ENCODE measurements around the gene EXOC2.
"Not testable (repeated sequence)": the region's sequence is repeated elsewhere in the genome, so short reads cannot be mapped to it uniquely, and the experiment has no call there.

The EXOC2 gene

DNA sequence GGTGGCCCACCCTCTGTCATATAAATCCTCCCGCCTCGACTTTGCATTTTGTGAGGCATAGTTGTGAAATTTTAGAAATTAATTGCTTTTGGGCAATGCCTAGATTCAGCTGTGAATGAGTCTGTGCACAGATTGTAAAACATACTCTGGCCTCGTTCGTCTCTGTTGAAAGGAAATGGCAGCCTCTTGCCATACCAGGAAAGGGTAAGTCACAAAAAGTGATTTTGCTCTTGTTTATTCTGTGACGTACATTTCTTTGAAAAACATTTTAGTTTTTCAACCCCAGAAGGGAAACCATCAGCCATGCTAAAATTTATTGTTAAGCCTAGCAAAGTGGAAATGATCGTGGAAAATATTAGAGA is 15.3 kb upstream of the EXOC2 start:
- DNase-seq: no peak

DNA sequence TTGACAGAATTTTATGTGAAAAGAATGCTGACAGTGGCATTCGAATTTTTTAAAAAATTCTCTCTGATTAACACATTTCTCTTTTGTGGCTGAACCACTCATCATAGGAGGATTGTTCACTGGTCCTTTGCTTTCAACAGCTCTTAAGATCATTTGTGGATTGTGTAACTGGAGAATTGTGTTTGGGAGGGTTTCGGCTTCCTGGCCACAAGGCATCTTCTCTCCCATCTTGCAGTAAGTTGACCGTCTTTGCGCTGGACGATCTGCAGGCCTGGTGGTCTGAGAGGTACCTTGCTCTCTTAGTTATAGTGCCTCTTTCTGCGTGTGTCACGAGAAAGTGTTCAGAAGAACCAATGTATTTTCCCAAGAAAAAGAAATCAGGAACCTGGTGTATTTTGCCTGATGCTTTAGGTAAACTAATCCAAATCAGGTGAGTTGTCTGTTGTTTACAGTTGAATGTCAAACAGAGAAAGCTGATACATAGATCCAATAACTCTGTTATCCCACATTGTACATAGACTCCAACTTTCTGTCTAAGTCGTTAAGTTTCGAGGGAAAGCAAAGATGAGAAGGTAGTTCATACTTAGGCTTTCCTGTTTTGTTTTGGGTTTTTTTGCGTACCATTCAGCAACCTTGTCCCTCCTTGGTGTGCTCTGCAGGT is 14.8 kb upstream of the EXOC2 start:
- DNase-seq: no peak

DNA sequence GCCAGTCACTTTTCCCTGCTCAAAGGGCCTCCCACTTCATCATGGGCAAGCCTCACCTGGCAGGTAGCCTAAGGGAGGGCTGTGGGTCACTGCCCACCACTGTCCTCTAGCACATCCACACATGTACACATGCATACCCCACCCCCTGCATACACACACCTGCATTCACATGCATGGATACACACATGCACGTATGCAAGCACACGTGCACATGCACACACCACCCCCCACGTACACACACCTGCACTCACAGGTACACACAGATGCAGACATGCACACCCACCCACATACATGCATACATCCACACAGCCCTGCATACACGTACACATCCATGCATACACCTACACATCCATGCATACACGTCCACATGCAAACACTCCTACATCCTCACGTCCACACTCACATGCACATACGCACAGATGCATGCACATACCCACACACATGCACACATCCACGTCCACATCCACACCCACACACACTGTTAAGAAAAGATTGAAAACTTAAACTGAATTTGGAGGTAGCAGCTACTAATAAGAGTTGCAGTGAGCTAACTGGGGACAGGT is 14.0 kb upstream of the EXOC2 start:
- no peak for DNase-seq

DNA sequence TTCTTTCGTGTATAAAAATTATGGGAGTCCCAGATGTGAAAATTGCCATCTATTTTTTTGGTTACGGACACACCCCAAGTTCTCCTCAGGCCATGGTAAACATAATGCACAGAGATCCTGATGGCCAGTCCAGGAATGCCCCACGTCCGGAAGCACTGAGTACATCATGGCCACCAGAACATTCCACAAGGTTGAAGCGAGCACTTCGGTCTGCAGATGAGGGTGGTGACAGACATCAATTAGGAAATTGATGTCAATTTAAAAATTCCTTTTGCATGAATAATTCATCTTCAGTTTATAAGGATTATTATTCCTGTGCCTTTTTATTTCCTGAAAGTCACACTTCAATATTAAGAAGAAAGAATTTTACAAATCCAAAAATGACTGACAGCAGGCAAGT is 13.2 kb upstream of the EXOC2 start:
- no peak for DNase-seq

DNA sequence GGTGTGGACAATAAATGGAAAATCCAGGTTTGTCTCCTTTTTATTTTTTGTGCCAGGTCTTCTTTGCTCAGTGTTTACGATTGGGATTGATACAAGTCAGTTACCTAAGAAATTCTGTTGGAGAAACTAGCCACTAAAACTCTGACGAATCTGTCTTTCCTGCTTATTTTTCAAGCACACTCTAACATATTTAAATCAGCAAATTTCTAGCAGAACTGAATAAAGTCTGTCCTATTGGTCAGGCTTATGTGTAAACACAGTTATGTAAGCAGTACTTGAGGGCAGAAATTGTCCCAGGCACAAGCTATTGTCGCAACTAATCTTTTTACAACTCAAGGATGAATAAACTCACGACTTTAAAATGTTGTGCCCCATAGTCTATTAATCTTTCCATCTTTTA is 12.1 kb upstream of the EXOC2 start:
- no peak for DNase-seq

DNA sequence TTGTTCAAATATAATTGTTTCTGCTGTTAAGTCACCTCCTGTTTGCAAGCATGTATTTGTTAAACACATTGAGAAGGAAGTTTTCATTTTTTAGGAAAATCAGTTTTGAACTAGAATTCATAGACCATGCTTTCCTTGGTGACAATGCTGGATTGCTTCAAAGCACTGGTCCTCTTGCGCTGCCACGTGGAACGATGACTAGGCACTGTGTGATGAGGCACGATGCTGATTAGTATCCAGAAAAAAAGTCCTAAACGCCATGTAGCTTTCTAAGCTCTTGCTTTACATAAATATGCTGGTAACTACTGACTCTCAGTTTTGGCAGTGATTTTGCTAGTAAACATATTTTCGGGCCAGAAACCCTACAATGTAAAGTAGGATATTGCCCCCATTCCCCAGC is 11.1 kb upstream of the EXOC2 start:
- no peak for DNase-seq

DNA sequence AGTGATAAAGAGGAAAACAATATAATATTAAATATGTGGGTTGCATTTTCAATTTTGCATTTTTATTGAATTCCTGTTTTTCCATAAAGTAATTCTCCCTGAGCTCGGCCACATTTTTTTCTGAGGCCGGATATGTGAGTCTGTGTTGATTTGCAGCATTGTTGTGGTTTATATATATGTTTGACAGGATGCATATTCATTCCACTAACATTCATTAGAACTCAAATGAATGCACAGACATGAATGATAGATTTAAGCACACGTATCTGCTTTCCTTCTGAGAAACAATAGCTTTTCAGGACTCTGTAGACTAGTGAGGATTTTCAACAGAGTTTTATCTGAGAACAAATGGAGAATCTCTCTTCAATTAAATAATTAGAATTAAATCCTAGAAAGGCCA is 10.6 kb upstream of the EXOC2 start:
- DNase-seq: no peak

DNA sequence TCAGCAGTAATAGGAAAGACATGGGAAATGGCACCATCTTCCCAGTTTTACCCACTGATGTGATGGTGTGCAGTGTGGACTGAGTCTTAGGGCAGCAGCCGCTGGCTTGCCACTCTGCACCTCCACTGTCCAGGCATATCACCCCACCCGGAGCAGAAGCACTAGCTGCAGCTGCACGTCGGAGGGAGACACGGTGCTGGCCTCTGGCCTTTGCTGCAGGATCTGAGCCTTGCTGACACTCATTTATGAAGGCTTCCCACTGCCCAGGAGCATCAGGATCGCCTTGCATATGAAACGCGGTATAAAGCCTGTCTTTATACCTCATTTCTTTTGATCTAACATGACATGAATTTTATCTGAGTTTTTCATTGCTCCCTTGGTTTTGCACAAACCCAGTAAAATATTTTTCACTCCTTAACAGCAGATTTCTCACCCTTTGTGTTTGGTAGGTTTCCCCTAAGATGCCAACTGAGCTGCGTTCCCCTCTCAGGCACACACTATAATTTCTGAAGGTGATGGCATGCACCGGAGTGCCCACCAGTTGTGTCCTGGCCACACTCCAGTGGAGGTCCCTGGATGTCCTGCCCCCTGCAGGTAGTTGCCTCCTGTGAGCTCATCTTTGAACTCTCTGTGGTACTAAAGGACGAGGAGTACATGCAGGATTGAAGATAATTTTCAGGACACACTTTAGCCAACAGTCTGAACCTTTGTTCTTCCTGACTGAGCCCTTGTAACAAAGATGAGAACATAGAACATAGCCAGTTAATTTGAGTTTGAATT is 9.0 kb upstream of the EXOC2 start:
- DNase-seq: no peak

DNA sequence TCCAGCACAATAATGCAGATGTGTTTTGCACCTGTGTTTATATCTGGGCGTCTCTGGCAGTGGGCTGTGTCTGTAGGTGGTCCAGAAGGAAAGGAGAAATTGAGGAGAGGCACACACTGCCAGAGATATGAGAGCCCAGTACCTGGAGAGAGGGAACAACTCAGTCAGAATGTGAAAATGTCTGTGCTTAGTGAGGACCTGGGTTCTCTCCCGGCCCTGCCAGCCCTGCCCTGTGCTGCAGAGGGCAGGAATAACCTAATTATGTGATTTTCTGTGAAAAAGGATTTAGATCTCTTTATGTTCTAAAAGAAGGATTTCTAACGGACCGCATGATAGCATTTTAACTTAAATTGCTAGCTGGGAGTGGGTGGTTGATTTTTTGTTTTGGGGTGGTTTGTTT is 8.3 kb upstream of the EXOC2 start:
- no peak for DNase-seq

DNA sequence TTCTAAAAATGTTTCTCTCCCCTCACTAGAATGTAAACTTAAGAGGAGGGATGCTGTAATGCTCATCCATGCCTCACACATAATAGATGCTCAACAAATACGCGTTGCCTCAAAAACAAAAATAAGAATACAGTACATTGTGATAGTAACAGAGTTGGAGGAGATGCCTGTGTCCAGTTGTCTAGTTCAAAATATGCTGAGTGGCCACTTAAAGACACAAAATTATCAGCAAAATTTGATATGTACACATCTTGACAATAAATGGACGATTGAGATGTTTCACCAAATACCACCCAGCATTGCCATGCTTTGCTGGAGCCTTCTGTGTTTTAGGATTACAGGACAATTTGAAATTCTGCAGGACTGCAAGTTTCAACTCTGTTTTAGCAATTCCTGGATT is 7.6 kb upstream of the EXOC2 start:
- DNase-seq: no peak

DNA sequence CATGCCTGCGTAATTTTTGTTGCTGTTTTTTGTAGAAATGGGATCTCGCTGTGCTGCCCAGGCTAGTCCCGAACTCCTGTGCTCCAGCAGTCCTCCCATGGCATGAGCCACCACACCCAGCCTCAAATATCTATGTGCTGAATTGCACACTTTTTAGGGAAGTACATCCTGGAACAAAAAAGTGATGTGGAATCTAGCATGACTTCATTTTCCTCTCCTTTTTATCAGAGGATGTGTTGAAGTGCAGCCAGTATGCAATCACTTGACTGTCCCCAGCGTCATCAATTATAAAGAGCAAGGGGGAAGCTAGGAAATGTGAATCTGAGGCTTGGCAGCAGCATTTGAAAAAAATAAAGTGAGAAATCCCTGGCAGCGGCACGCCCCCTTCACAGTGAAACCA is 6.4 kb upstream of the EXOC2 start:
- no peak for DNase-seq

DNA sequence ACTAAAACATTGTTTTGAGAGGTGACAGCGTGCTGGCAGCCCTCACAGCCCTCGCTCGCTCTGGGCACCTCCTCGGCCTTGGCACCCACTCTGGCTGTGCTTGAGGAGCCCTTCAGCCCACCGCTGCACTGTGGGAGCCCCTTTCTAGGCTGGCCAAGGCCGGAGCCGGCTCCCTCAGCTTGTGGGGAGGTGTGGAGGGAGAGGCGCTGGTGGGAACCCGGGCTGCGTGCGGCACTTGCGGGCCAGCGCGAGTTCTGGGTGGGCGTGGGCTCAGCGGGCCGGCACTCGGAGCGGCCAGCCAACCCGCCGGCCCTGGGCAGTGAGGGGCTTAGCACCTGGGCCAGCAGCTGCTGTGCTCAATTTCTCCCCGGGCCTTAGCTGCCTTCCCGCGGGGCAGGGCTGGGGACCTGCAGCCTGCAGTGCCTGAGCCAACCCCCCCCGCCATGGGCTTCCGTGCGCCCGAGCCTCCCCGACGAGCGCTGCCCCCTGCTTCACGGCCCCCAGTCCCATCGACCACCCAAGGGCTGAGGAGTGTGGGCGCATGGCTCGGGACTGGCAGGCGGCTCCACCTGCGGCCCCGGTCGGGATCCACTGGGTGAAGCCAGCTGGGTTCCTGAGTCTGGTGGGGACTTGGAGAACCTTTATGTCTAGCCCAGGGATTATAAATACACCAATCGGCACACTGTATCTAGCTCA is 1.6 kb upstream of the EXOC2 start:
- DNase-seq: not testable (repeated sequence)

DNA sequence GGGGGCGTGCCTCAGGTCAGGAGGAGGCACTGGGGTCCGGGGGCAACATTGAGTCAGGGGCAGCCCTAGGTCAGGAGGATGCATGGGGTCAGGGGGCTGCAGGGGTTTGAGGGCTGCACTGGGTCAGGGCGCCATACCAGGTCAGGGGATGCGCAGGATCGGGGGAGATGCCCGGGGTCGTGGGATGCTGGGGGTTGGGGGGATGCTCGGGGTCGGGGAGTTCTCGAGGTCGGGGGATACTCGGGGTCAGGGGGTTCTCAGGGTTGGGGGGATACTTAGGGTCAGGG is 727 bp upstream of the EXOC2 start:
- no peak for DNase-seq

DNA sequence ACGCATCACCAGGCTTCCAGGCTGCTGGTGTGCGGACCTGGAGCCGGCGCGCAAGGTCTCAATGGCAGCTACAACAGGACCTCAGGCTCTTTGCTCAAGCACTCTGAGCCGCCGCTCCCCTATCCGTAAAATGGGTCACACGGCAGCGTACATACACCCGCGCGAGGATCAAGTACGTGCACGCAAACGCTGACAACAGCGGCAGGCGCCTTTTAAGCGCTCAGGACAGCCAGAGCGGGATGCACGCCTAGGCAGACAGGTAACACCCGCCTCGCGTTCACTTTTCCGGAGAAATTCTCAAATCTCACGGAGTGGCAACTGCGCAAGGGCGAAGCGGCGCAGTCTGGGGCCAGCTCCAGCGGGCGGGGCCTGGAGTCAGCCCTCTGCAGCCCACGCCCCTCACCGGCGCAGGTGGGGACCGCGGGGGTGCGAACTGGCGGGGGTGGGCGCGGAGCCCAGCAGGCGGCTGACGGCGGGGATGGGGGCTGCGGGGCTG is 535 bp downstream of the EXOC2 start:
- no peak for DNase-seq

DNA sequence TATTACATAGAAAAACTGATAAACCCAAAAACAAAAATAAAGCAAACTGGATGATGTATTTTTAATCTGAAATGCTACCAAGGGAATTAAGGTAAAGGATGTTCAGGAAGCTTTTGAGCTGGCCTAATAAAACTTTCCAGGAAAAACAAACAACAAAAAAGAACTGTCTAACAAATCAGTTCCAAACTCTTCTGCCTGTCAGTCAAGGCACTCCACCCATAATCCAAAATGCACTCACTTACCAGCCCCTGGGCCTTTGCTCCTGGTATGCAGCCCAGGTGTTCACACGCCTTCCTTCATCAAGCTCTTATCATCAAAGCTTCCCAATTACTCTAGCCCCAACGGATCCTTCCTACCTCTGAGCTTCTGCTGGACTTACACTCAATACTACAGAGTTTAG is 3.7 kb downstream of the EXOC2 start:
- no peak for DNase-seq

DNA sequence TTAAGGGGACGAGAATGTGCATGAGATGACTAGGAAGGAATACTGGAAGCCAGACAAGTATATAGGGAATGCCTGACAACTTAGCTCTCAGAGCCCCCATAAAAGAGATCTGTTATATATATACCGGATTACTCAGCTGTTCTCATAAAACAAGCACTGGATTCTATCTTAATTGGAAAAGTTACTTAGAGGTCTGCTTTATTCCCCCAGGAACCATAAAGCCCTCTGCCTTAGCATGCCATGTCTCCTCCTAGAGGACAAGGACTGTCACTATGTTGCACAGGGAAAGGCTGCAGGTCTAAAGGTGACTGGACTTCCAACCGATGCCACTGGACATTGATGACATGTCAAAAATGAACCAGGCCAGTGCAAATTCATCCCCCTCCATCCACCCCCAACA is 6.4 kb downstream of the EXOC2 start:
- DNase-seq: no peak

DNA sequence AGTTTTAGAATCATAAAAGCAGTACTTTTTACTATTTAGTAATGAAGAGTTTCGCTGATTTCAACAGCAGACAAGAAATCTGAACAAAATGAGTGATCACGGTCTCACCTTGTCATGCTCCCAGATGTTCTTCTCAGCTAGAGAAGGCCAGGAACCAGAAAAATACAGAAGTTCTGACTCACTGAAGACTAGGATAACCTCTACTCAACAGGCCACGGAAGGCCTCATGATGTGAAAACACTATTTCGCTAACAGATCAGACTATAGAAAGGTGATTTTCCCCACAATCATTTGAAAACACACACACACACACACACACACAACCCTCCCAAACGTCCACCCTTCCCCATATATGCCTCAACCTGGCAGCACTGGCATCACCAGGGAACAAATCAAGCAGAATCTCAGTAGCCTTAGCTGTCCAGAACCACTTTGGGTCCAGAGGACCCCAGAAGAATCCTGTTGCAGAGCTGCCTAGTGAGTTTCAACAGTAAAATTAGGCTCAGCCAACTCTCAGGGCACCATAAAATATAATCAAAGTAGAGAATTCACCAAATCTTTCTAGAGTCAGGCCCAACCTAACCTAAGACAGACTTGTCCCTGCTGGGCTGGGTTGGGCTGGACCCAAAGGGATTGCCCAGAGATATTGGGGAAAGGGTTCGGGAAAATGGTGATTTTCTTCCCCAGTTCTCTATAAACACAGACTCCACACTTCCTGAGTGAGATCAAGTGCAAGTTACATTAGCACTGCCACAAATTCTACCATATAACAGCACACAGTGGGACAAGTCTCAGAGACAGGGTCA is 7.9 kb downstream of the EXOC2 start:
- DNase-seq: no peak

DNA sequence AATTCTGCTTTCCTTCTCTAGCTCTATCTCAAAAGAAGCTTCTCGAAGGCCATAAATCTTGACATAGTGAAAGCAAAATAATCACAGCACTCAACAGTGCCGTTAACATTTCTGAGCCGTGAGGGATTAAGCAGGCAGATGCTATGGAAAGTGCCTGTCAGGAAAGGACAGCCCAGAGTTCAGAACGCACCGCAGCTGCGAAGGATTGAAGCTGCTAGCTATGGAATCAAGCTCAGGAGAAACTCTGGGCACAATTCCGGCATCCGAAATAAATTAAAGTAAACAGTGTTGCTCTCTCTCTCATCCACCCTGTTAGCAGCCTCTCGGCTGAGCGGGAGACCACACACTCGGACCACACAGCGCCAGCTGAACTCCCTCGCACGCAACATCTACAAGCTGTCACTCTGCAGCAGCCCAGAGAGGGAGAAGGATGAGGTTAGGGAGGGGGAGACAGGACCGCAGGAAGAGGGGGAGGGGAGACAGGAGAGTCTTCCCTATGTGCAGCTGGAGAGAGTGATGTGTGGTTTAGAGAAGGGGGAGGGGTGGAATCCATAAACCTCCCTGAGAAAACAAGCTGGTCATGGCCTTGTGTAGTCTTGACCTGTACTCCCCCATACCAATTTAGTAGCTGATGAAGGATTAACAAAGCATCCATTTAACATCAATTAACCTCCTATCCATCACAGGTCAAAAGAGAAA is 9.0 kb downstream of the EXOC2 start:
- peak; percentile 34 for DNase-seq

DNA sequence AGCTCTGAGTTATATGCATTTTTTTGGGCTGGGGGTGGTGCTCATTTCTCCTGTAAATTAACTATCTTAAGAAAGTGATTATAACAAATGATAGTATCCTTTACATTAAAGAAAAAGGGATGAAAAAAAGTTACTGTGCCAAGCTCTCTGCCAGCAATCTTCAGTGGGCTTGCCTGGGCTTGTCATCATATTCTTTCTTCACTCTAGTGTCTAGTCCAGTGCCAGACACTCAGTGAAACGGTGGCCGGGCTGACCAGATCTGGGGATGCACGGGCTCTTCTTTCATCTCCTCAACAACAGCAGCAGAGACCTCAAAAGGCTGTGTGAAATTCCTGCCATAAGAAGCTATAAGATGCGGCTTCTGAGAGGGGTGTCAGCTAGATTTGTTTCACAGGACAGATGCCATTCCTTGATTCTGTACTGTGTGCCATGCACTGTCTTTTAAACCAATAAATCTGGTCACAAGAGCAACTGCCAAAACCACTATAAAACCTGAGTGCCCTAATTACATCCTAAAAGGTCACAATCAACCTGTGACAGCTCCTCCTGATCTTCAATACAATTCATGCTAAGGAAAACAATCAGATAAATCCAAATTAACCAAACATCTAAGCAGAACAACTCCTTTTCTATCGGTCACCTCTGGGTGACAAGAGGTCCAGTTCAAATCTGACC is 12.1 kb downstream of the EXOC2 start:
- no peak for DNase-seq

DNA sequence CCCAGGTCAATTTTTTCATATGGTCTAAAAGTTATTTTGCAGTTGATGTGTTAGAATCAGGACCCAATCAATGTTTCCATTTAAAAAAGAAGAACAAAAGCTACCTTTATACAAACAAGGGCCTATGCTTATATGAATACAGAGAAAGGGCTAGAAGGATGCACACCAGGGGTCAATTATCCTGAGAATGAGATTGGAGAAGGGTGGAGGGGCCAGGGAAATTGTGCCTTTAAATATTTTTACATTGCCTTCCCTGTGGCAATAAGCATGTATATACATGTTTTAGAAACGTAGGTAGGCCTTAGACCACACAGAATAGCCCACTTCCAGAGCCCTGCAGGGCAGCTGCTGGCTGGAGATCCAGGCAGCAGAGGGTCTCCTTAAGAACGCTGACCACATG is 12.7 kb downstream of the EXOC2 start:
- no peak for DNase-seq

DNA sequence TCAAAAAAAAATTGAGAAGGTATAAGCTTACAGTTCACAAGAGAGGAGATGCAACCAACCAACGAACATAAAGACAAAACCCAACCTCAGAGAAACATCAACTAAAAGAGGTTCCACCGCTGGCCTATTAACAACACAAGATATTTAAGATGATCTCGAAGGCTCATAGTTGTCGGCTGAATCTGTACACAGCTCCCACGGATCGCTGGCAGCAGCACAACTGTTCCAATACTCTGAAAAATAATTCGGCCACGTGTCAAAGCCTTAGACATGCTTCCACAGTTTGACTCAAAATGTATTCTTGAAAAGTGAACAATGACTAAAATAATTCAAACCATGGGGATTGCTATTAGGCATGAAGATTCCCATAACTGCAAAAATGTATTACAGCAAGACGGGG is 13.7 kb downstream of the EXOC2 start:
- no peak for DNase-seq

DNA sequence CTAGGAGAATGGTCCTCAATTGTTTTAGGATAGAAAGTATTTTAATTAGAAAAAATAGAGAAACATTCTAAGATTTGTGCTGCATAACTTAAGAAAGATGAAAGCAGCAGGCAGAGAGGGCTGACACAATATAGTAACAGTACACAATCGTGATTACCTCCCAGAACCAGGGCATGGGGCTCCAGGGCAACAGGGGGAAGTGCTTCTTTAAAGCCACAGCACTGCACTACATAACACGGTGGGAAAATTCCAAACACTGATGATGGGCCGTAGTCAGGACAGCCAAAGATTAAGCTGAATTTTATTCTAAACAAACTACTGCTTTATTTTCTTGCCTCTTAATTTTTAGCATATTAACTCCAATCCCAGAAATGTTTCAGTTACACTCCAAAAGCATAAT is 14.4 kb downstream of the EXOC2 start:
- DNase-seq: no peak

Data from NCI-H1694 treated with DMSO at 0.1 percent for 48 hours (cell line).